Stimulated activated naive CD4-positive, alpha-beta T cell treated with Interleukin-2 at 50 U/mL for 16 hours (primary cell): ENCODE data around the gene POLA1.

Source experiments
- DNase-seq: peaks from one replicate; lab custom pipeline; 2025; lab: John Stamatoyannopoulos, UW

Gene POLA1

DNA sequence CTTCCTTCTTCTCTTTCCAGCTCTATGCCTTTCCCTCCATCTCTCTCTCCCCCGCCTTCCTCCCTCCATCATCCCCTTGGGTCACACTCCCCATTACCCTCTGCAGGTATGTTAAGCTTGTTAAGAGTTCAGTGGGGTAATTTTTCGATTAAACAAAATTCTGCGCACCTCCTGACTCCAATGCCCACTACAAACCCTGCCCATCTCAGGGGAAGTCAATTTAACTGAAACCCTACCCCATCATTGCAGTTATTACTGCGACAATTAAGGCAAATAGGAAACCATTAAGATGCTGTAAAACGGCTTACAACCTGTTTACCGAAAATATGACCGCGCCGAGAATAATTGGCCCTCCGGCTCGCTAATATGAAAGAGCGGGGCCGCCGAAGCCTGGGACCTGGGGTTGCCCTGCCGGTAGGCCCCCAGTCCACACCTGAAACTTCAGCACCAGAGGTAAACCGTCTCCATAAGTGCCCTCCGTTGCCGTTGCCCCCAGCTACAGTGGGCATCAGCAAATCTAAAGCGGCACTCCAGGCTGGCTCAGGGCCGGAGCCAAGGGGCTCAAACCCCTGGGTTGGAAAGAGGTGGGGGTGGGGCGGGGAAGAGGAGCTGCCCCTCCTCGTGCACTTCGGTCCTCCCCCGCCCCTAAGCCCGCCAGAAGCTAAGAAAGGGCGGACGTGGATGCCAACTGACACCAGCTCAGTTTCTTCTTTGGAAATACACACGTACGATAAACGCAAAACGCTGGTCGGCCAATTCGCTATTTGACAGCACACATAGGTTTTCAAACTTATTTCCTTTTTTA lies 317.3 kb downstream of the POLA1 start:
- no peak for DNase-seq

DNA sequence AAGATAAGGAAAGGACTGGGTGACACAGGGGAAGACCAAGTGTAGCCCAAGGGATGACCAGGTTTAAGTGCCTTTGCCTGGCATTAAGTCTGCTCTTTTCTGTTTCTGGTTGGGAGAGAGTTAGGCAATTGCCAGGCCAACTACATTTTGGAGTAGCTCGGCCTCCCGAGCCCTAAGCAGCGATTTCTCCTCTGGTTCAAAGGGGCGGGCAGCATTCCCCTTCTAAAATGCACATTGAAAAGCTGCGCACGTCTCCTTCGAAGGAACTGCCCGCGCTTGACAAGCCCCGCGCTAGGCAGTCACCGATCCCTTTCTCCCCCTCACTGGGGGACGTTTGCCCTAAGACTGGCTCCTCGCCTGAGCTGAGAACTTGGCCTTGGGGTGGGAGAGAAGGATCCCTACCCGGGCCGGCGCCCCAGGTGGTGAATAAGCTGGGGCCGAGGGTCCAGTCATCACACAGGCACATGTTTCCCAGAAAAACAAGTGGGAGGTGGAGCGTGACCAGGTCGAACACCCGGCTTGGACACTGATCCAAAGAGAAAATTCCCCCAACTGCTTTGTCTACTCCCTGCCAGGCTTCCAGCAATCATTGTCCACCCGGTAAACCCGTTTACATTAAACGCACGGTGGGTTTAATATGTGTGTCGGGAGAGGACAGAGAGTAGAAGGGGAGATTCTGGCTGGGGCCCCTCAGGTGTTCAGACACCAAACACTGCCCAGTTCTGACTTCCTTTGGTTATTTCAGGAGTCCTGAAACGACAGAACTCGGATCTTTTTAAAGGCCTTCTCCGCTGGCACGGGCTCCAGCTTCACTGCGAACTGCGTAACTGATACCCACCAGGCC lies 318.1 kb downstream of the POLA1 start:
- DNase-seq: no peak

DNA sequence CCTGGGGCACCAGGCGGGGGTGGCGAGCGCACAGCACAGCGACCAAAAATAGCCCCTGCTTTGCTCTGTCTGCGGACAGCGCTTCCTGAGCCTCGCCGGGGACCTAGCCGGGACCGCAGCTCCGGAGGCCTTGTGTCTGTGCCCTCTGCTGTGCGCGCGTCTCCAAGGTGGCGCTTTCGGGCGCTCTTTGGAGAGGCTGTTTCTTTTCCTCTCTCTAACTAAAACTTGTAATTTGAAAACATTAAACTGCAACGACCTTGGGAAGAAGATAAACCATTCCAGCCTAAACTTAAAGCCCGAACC lies 318.7 kb downstream of the POLA1 start:
- no peak for DNase-seq

DNA sequence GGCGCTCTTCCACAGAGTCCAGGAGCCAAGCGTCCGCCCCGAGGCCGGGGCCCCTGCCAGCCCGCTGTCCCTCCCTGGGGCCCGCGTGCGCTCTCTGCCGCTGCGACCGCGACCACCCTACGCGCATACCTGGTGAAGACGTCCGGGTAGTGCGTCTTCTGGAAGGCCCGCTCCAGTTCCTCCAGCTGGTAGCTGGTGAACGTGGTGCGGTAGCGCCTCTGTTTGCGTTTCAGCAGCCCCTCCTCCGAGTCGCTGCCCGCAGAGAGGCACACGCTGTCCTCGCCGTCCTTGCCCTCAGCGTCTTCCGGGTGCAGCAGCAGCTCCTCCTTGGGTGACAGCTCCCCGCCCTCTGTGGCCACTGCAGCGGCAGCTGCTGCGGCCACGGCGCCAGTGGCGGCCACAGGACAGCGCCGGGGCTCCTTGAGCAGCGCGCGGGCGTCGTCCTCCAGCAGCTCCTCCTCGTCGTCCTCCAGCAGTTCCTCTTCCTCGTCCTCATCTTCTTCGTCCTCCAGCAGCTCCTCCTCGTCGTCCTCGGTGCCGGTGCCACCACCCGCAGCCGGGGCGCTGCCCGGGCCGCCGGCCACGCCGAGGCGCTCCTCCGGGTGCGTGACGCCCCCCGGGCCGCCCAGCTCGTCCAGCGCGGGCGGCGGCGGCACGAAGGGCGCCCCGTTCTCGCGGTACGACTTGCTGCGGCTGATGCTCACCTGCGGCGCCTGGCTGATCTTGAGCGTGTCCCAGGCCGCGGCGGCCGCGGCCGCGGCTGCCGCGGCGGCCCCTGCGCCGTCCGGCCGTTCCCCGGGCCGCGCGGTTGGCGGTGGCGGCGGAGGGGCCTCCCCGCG lies 319.3 kb downstream of the POLA1 start:
- no peak for DNase-seq

DNA sequence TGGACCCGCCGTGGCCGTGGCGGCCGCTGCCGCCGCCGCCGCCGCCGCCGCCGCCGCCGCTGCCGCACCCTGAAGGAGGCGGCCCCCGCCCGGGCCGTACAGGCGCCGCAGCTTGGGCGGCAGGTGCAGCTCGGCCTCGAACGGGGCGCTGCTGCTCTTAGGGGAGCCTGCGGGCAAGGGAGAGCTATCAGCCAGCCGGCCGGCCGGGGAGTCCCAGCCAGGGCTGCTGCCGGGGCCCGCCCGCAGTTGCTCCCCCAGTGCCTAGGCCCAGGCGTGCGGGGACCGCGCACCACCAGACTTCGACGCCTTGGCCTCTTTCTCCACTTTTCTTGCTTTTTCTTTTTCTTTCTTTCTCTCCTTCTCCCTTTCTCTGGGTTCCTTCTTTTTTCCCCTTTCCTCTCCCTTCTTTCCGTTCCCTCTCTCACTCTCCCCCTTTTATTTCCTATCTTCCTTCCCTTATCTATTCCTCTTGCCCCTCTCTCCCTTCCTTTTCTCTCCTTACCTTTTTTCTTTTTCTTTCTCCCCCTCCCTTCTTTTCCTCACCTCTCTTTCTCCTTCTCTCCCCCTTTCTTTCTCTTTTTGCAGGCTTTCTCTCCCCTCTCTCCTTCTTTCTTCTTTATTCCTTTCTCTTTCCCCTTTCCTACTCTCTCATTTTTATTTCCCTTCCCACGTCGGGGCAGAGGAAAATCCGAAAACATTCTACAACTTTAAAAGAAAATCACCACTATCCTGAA lies 320.1 kb downstream of the POLA1 start:
- no peak for DNase-seq

DNA sequence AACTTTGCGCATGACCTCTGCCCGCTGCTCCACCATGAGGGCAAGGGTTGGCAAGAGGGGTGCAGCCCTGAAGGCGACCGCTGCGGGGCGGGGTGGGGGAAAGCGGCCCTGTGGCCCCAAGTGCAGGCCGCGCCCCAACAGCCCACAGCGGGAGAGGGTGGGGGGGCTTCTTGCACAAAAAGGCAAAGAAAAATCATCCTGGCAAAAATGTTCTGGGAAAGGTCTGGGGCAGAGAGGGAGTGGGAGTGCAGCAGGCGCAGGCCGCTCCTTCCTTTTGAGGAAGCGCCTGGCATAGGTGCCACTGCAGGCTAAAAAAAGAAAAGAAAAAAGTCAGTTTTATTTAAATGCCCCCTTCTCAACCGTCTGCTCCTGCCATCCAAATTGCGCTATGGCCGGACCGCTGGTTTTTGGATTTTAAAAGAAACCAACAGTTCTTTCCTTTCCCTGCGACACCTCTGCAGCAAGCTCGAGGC lies 320.7 kb downstream of the POLA1 start:
- DNase-seq: no peak

DNA sequence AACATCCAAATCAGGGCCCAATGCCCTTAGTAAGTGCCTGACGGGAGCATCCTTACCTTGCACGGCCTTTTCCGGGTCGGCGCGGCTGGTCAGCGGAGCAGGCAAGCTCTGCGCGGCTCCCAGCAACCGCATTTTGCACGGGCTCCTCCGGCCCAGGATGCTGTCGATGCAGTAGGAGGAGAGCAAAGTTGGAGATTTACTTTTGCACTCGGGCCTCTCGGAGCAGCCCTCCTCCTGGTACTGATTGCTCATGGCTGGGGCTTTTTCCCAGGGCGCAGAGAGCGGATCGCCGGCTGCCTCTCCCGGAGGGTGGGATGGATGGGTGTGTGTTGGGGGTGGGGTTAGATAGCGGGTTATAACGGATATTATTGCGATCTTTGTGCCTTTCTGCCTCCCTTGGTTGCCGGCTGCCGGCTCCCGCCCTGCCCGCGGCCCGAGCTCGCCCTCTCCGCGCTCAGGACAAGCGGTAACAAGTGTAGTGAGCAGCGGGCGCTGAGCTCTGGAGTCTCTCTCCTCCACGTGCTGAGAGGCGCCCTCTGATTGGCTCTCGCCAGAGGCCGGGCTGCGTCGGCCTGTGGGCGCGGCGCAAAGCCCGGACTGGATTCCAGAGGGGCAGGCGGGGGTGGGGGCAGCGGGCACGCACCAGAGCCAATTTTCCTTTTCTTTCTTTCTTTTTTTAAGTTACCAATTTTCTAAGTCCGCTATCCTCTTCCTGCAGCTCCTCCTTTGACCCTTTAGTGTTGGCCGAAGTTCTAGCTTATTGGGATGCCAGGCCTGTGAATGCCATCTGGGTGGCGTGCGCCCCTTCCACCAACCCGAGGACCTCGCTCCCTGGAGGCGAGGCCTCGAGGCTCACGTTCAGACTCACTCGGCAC lies 322.0 kb downstream of the POLA1 start, which contains the start of gene ARX:
Gene ARX, minus strand, starts transcription at position 480 of the 875 bp plus-strand sequence. Its CDS starts 228 bp downstream, at position 252.
- DNase-seq: peak; percentile 13

DNA sequence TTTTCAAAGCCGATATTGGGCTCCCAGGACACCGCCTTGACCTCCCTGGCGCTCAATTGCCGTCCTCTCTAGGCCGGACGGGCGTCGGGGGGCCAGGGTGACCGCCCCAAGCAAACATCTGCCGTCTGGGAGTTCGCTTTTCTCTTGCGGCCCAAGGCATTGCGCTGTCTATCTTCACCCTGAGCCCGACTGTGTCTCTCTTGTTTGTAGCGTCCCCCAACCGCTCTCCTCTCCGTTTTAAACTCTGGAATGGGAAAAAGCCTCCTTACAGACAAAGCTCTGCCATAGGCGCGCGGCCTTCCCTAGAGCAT lies 322.6 kb downstream of the POLA1 start:
- no peak for DNase-seq

DNA sequence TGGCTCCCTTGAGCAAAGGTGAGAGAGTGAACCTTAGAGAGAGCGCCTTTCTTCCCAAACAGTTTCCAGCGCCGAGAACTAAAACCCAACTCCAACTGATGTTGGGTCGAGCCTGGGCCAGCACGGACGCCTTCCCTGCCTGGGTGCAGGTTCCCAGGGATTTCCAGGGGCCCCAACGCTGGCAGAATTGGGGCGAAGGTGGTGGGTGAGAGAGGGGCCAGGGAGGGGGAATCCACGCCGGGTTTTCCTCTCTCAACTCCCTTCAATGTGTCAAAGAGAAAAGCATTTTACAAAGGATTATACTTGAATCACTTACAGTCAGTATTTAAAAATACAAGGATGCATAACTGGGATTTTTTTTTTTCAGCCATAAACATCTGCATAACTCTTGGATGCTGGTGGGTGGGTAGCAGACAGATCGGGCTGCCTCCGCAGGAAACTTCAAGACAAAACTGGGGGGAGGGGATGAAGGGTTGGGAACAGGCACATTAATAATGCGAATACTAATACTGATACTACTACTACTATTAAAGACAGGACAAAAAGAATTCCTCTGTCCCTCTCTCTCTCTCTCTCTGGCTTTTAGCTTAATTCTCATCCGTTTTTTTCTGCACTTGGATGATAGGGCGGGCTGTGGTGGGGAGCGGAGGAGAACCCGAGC lies 323.4 kb downstream of the POLA1 start:
- DNase-seq: no peak

DNA sequence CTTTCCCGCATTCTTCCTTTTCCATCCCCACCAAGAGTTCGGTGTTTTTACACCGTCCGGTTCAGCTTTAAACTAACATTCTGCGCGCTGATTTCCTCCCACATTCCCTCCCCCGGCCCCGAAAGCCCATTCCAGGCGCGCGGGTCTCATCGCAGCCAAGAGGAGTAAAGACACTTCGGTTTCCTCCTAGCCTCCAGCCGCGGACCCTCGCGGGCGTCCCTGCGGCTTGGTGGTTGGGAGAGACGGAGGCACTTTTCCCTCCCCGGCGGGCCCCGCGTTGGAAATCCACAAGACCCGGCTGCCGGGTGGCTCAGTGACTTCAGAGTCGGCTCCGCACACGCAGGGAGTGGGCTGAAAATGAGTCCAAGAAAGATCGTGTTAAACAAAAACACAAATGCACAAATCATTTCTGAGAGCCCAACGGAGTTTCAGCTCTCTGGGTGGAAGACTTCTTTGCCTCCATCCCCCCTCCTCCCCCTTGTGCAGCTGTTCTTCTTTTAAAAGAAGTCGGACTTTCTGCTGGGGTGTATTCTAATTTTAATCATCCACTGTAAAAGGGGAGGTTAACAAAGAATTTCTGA lies 324.0 kb downstream of the POLA1 start:
- no peak for DNase-seq

DNA sequence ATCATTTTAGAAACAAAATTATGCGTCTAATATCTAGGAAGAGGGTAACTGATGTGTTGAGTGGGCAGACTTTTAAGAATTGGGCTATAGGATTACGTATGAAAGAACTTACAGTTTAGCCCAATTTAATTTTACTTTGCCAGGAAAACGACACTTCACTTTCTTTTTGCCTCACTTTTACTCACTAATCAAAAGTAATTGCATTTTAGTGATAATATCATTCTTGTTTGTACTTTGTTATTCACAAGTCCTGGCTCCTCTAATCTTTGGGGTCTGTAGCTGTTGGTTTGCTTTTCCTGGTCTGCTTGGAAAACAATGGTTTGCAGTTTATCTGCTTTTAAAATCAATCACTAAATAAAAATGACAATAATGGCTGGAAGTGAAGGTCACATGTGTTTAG lies 325.0 kb downstream of the POLA1 start:
- no peak for DNase-seq

DNA sequence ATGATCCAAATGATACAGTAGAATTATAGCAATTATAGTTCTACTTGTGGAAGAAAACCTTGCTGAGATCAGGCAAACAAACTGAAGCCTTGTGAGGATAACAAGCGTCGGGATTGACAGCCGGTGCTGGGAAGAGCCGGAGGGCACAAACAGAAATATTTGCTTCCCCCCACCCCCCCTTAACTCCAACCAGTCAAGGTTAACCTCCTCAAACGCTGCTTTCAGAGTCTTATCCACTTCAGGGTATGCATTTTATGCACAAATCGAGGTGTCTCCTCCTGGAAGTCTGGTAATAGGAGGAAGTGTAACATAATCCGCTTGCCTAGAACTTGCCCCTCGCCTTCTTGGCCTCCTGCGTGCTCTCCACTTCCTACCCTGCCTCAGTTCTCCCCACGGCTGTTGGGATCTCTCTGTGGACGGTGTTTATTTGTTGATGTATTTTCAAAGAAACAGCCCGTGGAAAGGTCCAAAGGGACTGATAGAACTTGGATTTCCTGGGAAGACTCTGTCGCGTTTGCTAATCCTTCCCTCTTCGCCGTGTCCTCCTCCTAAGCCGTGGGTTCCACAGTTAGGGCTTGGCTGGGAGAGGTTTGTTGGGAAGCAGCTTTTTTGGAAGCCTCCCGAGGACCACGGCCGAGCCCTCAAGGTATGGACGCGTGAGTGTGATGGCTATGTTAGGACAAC lies 326.1 kb downstream of the POLA1 start:
- DNase-seq: no peak

DNA sequence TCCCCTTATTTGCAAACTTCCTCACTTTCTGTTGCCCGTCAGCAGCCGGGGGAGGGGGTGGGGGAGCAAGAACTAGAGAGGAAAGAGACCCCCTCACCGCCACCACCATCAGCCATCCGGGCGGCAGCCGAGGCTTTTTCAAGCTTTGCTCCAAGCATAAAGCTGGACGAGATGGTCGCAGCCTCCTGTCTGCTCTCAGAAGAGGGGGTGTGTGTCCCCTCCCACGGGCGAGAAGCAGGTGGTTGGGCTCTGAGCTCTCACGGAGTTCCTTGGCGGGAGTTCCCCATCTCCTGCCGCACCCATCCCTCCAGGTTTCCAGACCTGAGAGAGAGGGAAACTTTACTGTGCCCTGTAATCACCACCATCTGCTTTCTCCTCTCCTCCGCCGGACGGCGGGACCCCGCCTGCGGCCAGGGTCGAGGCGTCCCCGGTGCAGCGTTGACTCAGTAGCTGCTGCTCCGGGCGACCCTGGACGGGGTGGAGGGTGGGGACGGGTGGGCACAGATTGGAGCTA lies 326.7 kb downstream of the POLA1 start:
- DNase-seq: no peak

DNA sequence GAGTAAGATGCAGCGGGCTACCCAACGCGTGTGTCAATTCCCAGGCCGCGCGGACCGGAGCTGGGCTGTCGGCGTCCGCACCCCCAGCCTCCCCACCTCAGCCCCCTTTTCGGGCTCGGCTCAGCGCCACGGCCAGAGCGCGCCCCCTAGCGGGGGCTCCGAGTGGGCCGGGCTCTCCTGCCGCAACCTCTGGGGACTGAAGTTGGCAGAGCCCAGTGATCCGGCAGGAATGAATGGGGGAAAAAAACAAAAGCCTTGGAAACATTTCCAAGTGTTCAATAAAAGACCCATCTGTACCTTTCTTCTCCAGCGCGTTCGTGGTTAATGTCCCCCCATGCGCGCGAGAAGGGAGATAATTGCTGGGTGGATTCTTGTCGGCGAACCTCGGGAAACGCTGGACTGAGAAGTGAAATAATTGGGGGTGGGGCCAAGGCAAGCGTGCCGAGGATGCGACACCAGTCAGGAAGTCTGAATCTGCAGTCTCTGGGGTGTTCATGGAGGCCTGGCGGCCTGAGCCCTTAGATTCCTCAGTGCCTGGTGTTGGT lies 327.3 kb downstream of the POLA1 start:
- DNase-seq: no peak

DNA sequence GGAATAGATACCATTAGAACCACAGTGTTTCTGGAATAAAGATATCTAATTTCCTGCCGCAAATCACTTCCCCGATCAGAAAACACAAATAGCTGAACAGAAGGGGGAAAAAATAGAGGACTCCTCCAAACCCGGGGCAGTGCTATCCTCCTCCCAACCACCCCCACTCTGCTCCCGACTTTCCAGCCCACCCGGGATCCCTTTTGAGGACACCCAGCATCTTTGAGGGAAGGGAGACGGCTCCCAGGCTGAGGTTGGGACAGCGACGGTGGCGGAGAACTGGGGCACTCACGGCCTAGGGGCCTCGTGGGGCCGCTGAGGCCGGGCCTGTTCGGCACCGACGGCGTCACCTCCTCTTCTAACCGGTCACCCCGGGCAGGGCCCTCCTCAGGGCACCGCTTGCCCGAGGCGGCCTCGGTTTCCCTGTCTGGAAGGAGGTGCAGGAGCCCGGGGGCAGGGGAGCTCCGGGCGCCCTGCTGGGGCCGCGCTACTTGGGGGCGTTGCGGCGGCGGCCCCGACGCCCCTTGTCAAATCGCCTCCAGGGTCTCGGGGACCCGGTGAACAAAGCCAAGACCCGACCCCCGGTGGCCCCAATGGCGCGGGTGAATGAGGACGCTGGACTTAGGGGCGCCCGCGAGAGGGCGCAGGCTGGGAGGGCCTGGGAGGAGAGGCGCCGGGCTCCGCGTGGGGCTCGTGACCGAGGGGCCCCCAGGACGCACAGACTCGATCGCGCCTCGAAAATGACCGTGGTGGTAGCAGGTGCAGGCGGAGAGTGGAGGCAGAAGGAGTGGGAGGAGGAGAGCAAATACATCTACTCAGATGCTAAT lies 329.0 kb downstream of the POLA1 start:
- no peak for DNase-seq

DNA sequence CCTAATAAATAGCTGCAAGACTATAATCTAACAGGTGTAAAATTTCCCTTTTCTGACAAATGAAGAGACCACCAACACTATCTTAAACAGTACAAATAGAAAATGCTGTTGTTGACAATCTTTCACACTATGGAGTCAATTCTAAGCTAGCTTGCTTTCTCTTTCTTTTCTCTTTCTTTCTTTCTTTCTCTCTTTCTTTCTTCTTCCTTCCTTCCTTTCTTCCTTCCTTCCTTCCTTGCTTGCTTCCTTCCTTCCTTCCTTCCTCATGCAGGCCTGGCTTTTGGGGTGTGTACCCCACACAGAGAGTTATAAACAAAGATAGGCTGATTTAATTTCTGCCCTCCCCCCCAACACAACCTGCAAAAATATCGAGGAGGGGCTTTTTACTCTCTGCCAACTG lies 330.2 kb downstream of the POLA1 start:
- no peak for DNase-seq

DNA sequence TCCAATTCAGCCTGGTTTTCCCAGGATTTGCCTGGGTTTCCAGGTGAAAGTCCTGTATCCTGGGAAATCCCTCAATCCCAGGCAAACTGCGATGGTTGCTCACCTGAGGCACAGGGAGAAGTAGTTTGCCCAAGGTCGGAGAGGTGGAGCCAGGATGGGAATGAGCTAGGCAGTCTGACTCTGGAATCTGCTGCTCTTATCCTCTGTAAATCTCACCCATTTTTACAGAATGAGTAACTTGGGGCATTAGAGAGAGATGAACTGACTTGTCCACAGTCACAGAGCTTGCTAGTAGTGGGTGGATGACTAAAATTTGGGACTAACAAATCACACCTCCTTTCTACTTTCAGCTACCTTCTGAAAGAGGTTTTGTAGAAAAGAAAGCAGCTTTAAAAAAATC lies 331.9 kb downstream of the POLA1 start:
- DNase-seq: no peak

DNA sequence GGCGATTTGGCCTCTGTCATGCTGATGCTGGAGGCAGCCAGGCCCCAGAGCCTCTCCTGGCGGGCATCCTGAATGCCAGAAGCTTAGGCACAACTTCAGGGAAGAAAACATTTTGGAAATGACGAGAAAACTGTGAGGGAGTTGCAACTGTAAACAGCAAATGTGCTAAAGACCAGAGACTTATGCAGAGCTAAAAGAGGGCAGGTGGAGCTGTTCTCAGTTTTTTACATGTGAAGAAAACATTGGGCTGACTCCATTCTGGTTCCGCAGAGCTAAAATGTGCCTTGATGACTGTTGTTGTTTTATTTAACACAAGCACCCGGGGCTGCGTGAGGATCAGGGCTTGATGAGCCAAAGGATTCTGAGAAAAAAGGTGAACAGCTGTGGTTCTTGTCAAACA lies 332.9 kb downstream of the POLA1 start:
- DNase-seq: no peak
